Right lobe of liver (tissue), 4 donors: ENCODE results near the gene DPP10.

Experiments used
- POLR2A ChIP-seq: fragments of 450-650 bp; IDR thresholded peaks from one replicate; pipeline ENCODE4 v1.6.1; 2017; ENCODE audit warnings: antibody characterized with exemption, mild to moderate bottlenecking
- TF ChIP-seq, protein P1 (sequence below), 4 donors: fragments of 200-600 bp in 3 of 4; fragments of 450-650 bp in 1 of 4; IDR thresholded peaks; one replicate each; pipeline versions ENCODE4 v1.5.1 to v1.8.0; 2016 to 2022; ENCODE audit warnings: antibody characterized with exemption in 4 of 4, mild to moderate bottlenecking in 2 of 4
- donor health status: DM: no; HTN: no; CAD: no.
- donor health status: DM: no; HTN: no; CAD: no.
- donor health status: DM: no; HTN: yes; CAD: no.

DNA sequence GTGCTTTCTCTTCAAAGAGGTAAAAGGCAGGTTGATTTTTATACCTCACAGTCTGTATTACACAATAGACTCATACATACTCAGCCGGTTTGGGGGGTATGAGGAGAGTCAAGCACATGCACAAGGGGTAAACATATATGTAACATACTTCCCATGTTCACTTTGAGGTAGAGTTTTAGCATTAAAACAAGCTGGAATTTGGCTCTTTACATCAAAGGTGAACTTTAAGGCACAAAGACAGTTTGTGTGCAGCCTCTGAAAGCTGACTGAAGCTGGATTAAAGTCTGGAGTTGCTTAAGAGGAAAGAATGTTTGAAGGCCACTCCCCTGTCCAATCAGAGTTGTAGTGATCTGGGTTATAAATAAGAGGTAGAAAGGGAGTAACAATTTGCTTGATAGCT, 282.0 kb downstream of the DPP10 start:
- no peak for TF ChIP-seq POLR2A
- TF ChIP-seq, protein P1, sequence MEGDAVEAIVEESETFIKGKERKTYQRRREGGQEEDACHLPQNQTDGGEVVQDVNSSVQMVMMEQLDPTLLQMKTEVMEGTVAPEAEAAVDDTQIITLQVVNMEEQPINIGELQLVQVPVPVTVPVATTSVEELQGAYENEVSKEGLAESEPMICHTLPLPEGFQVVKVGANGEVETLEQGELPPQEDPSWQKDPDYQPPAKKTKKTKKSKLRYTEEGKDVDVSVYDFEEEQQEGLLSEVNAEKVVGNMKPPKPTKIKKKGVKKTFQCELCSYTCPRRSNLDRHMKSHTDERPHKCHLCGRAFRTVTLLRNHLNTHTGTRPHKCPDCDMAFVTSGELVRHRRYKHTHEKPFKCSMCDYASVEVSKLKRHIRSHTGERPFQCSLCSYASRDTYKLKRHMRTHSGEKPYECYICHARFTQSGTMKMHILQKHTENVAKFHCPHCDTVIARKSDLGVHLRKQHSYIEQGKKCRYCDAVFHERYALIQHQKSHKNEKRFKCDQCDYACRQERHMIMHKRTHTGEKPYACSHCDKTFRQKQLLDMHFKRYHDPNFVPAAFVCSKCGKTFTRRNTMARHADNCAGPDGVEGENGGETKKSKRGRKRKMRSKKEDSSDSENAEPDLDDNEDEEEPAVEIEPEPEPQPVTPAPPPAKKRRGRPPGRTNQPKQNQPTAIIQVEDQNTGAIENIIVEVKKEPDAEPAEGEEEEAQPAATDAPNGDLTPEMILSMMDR (IDR thresholded peaks at IDR 0.05): no peak
